Esophagus muscularis mucosa (tissue), 4 donors: ENCODE data around the gene SDK1. TPM values are rescaled to one million over a fixed set of nuclear protein-coding genes. Genes with fewer than 3 reads are reported as not detected.

Source experiments
- DNase-seq: peaks from one replicate; pipeline ENCODE4 v3.0.0-alpha.2; 2017; ENCODE audit errors: extremely low spot score
- H3K27ac ChIP-seq, 4 donors: fragments of 200-600 bp; sonication (generic); replicated peaks in 1 of 4; 1 replicate in 3 of 4; 2 replicates in 1 of 4; pipeline ENCODE4 v1.5.1; 2016 to 2019; ENCODE audit warnings: mild to moderate bottlenecking in 1 of 4
- H3K27me3 ChIP-seq, 4 donors: fragments of 200-600 bp; sonication (generic); one replicate each; pipeline versions ENCODE4 v1.5.1 to v1.6.0; 2016 to 2019
- H3K36me3 ChIP-seq, 4 donors: fragments of 200-600 bp; sonication (generic); one replicate each; pipeline ENCODE4 v1.5.1; 2016 to 2019
- H3K4me1 ChIP-seq, 4 donors: fragments of 200-600 bp; sonication (generic); one replicate each; pipeline ENCODE4 v1.5.1; 2016 to 2019
- H3K4me3 ChIP-seq, 4 donors: fragments of 200-600 bp; sonication (generic); 1 replicate in 2 of 4; 2 replicates in 2 of 4; pipeline ENCODE4 v1.5.1; 2016 to 2019; ENCODE audit warnings: mild to moderate bottlenecking in 4 of 4, moderate library complexity in 1 of 4
- H3K9me3 ChIP-seq, 4 donors: fragments of 200-600 bp; sonication (generic); 1 replicate in 3 of 4; 2 replicates in 1 of 4; pipeline ENCODE4 v1.5.1; 2016 to 2019
- EP300 ChIP-seq: sonication (generic); formaldehyde crosslinking; IDR thresholded peaks from one replicate; pipeline ENCODE4 v1.6.1; 2017; ENCODE audit warnings: antibody characterized with exemption
- POLR2A ChIP-seq: fragments of 450-650 bp; IDR thresholded peaks from one replicate; pipeline ENCODE4 v1.6.1; 2017; ENCODE audit warnings: antibody characterized with exemption, moderate library complexity, mild to moderate bottlenecking, low read depth
- POLR2AphosphoS5 ChIP-seq, 2 donors: sonication (generic); formaldehyde crosslinking; IDR thresholded peaks; one replicate each; pipeline ENCODE4 v1.6.1; 2017; ENCODE audit warnings: antibody characterized with exemption in 2 of 2
- WGBS: methylation state at CpG from one replicate; pipeline ENCODE4 v1.1.5; 2018; 5-methylcytosine and 5-hydroxymethylcytosine counted together
- intact Hi-C: fragments of 100-400 bp; cut with DNase I; formaldehyde crosslinking; loops from one replicate; pipeline ENCODE4 v1.15.1; 2023
- total RNA-seq, 4 donors: library from RNA; depleted of rRNA; stranded (reverse); fragments of >200 nt; gene quantifications; one replicate each; pipeline versions ENCODE4 v1.1.0 to v1.2.1, GENCODE V29; 2016
- TF ChIP-seq, protein P1 (sequence below), 3 experiments: fragments of 200-600 bp in 2 of 3; fragments of 450-650 bp in 1 of 3; sonication (generic) in 2 of 3; IDR thresholded peaks; one replicate each; pipeline ENCODE4 v1.5.1; 2017 to 2019; ENCODE audit warnings: antibody characterized with exemption in 3 of 3, mild to moderate bottlenecking in 2 of 3, moderate library complexity in 1 of 3

Gene SDK1
- total RNA-seq, 4 donors from 2014 or later, result 7.8 to 18.6 (median 12.0) TPM

DNA sequence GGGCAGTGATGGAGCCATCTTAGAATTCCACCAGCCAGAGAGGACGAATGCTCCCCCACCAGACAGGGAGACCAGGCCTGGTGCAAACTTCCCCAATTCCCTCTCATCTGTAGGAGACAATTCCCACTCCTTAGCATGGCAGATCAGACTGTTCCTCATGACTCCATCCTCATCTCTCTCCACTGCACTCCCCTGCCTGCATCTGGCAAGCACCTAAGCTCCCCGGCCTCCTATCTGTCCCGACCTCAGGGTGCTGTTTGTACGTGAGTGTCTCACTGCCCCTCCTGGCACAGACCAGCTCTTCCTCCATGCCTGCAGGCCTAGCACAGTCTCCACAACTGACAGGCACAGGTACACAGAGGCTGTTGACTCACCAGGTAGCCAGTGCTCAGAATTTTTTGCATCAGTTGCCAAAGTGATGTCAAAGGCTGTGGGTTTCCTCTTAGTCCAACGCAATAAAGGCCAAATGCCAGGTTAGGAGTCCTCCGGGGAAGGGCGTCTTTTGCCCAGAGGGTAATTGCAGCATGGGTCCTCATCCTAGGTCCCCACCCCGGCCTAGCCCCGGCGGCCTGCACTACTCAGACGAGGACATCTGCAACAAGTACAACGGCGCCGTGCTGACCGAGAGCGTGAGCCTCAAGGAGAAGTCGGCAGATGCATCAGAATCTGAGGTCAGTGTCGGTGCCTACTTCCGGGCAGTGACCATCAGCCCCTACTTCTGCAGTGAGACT is 944.2 kb downstream of the SDK1 start:
- no peaks in the 10 kb centered on the region for H3K27me3 ChIP-seq
- intact Hi-C loops, result no loop called here
- H3K4me3 ChIP-seq, result no peak overlapping the region
- WGBS, result 85% methylated on average over 19 of the region's 19 CpGs
- H3K9me3 ChIP-seq, result peaks cover 0 to 10% (median 8%) of the 10 kb centered on the region in 4 donors
- DNase-seq, result no peak
- TF ChIP-seq POLR2AphosphoS5 (IDR thresholded peaks at IDR 0.05), result no peak
- TF ChIP-seq POLR2A, result no peak
- TF ChIP-seq, protein P1, sequence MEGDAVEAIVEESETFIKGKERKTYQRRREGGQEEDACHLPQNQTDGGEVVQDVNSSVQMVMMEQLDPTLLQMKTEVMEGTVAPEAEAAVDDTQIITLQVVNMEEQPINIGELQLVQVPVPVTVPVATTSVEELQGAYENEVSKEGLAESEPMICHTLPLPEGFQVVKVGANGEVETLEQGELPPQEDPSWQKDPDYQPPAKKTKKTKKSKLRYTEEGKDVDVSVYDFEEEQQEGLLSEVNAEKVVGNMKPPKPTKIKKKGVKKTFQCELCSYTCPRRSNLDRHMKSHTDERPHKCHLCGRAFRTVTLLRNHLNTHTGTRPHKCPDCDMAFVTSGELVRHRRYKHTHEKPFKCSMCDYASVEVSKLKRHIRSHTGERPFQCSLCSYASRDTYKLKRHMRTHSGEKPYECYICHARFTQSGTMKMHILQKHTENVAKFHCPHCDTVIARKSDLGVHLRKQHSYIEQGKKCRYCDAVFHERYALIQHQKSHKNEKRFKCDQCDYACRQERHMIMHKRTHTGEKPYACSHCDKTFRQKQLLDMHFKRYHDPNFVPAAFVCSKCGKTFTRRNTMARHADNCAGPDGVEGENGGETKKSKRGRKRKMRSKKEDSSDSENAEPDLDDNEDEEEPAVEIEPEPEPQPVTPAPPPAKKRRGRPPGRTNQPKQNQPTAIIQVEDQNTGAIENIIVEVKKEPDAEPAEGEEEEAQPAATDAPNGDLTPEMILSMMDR (IDR thresholded peaks at IDR 0.05), result no peak
- no peak for TF ChIP-seq EP300
- peaks cover 0 to 19% (median 2%) of the 10 kb centered on the region in 4 donors for H3K36me3 ChIP-seq
- no peaks in the 10 kb centered on the region for H3K4me1 ChIP-seq
- no peak overlapping the region for H3K27ac ChIP-seq

DNA sequence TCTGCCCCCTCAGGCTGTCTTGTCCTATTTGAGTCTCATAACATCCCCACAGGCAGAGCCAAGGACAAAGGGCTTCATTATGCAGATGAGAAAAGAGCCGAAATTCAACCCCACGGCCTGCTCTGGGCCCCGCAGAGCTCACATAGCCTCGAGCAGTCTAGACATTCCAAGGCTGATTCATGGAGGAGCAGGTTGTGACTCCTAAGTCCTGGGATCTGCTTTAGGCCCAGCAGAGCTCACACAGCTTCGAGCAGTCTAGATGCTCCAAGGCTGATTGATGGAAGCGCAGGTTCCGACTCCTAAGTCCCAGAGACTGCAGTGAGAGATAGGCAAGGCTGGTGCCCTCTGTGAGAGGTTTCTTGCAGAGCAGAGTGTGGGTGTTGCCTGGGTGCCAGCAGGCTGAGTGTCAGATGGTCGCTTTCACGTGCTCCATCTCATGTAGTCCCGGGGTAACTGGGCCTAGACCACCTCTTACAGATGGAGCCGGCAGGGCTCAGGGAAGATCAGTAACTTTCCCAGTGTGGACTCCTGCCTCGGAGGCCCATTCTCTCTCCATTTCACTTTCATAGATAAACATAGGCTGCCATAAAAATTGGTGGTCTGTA is 944.9 kb downstream of the SDK1 start:
- Histone ChIP-seq H3K27me3 (no peaks in the 10 kb centered on the region), H3K4me3 (no peak overlapping the region), H3K27ac (no peak overlapping the region), H3K4me1 (no peaks in the 10 kb centered on the region), H3K9me3 (peaks cover 0 to 13% (median 8%) of the 10 kb centered on the region in 4 donors), H3K36me3 (peaks cover 0 to 19% (median 2%) of the 10 kb centered on the region in 4 donors)
- intact Hi-C loops, result no loop called here
- no peak for TF ChIP-seq POLR2AphosphoS5 (IDR thresholded peaks at IDR 0.05)
- TF ChIP-seq, protein P1 (IDR thresholded peaks at IDR 0.05), result no peak
- no peak for TF ChIP-seq POLR2A
- TF ChIP-seq EP300, result no peak
- no peak for DNase-seq
- 78% methylated on average over 10 of the region's 12 CpGs for WGBS

DNA sequence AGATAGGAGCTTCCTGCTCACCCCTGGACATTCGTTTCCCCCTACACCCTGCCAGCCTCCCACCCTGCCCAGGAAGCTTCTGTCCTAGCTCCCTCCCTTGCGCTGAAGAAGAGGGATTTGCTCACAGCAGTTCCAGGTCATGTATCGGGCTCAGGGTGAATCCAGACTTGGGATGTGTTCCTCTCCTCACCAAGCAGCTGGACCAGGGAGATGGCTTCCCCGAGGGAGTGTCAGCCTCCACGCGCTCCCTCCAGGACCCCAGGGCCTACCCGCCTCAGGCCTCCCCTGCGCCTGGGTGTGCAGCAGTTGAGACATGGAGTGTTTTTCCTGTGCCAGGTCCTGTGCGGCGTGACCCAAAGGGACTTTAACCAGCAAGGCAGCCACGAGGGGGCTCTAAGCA is 945.5 kb downstream of the SDK1 start:
- Histone ChIP-seq H3K4me1 (no peaks in the 10 kb centered on the region), H3K4me3 (no peak overlapping the region), H3K9me3 (peaks cover 0 to 19% (median 14%) of the 10 kb centered on the region in 4 donors), H3K27ac (no peak overlapping the region), H3K36me3 (peaks cover 0 to 17% (median 2%) of the 10 kb centered on the region in 4 donors), H3K27me3 (no peaks in the 10 kb centered on the region)
- intact Hi-C loops, result no loop called here
- TF ChIP-seq, protein P1 (IDR thresholded peaks at IDR 0.05), result no peak
- no peak for TF ChIP-seq POLR2AphosphoS5 (IDR thresholded peaks at IDR 0.05)
- TF ChIP-seq POLR2A, result no peak
- no peak for TF ChIP-seq EP300
- no peak for DNase-seq
- 86% methylated on average over 11 of the region's 11 CpGs for WGBS

DNA sequence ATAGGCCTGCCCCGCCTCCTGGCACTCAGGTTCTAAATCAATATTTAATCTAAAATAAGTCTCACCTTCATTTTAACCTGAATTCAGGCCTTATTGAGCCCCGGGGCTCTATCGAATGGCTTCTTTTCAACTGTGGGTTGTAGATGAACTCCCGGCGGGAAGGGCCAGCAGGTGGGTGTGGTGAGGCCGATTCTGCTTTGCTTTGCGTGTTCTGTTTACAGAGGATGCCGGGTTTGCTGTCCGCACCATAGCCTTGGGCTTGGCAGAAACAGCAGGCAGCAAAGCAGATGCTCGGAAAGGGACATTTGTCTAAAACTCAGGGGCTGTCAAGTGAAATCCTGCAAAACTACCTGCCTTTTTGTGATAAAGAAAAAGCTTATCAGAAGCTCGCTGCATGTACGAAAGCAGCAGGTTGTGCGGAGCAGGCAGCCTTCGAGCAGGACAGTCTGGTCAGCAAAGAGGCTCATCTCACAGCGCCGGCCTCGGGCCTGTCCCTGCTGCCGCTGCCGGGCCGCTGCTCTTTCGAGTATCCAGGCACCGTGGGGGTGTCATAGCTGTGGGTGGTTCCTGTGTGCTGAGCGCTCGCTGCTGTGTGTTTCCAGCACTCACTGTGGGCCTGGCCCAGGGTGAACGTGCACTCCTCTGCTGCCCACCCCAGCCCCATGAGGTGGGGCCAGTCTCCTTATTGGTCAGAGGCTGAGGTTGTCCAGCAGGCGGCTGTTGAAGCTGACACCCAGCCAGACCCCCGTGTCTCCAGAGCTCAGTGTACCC is 946.2 kb downstream of the SDK1 start:
- H3K36me3 ChIP-seq, result peaks cover 0 to 11% (median 2%) of the 10 kb centered on the region in 4 donors
- peaks cover 0 to 21% (median 18%) of the 10 kb centered on the region in 4 donors for H3K9me3 ChIP-seq
- no peak overlapping the region for H3K27ac ChIP-seq
- intact Hi-C loops, result no loop called here
- TF ChIP-seq EP300 (no peak), POLR2AphosphoS5 (IDR thresholded peaks at IDR 0.05) (no peak), POLR2A (no peak)
- TF ChIP-seq, protein P1 (IDR thresholded peaks at IDR 0.05), result no peak
- no peak for DNase-seq
- 82% methylated on average over 20 of the region's 27 CpGs for WGBS
- no peaks in the 10 kb centered on the region for H3K27me3 ChIP-seq
- H3K4me3 ChIP-seq, result no peak overlapping the region
- H3K4me1 ChIP-seq, result no peaks in the 10 kb centered on the region
